ENCODE data around the gene PIN1.
"Not testable (repeated sequence)": the region's sequence is repeated elsewhere in the genome, so short reads cannot be mapped to it uniquely, and the experiment has no call there.

The PIN1 gene

DNA sequence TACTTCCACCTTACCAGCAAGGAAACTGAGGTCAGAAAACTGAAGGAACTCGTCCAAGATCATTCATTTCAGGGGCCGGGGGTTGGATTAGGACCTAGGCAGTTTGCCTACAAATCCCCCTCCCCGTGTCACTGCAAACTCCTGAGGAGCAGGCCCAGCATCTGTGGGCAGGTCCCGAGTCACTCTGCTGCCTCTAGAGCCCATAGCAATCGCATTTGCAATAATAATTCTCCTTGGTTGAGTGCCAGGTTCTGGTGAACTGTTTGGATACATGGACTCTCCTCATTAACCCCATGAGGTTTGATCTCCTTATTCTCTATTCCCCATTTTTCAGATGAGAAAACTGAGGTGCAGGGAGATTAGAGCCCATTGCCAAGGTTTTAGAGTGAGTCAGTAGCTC lies 903 bp downstream of the PIN1 start:
- TF ChIP-seq, protein P1, sequence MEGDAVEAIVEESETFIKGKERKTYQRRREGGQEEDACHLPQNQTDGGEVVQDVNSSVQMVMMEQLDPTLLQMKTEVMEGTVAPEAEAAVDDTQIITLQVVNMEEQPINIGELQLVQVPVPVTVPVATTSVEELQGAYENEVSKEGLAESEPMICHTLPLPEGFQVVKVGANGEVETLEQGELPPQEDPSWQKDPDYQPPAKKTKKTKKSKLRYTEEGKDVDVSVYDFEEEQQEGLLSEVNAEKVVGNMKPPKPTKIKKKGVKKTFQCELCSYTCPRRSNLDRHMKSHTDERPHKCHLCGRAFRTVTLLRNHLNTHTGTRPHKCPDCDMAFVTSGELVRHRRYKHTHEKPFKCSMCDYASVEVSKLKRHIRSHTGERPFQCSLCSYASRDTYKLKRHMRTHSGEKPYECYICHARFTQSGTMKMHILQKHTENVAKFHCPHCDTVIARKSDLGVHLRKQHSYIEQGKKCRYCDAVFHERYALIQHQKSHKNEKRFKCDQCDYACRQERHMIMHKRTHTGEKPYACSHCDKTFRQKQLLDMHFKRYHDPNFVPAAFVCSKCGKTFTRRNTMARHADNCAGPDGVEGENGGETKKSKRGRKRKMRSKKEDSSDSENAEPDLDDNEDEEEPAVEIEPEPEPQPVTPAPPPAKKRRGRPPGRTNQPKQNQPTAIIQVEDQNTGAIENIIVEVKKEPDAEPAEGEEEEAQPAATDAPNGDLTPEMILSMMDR (IDR thresholded peaks at IDR 0.05; ENCODE audit: insufficient read depth, missing control alignments) = no peak
- no peak for DNase-seq (ENCODE audit: insufficient read length, low spot score)
- no peak for FAIRE-seq

DNA sequence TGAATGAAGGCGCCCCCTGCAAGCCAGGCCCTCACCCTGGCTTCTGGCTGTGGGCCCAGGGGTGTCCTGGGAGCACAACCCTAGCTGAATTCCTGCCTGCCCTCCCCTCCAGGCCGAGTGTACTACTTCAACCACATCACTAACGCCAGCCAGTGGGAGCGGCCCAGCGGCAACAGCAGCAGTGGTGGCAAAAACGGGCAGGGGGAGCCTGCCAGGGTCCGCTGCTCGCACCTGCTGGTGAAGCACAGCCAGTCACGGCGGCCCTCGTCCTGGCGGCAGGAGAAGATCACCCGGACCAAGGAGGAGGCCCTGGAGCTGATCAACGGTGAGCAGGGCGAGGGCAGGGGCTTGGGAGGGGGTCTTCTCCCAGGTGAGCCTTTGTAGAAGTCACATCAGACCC lies 3.2 kb downstream of the PIN1 start:
- DNase-seq (ENCODE audit: insufficient read length, low spot score) = no peak
- TF ChIP-seq, protein P1 (IDR thresholded peaks at IDR 0.05; ENCODE audit: insufficient read depth, missing control alignments) = no peak
- FAIRE-seq = no peak

DNA sequence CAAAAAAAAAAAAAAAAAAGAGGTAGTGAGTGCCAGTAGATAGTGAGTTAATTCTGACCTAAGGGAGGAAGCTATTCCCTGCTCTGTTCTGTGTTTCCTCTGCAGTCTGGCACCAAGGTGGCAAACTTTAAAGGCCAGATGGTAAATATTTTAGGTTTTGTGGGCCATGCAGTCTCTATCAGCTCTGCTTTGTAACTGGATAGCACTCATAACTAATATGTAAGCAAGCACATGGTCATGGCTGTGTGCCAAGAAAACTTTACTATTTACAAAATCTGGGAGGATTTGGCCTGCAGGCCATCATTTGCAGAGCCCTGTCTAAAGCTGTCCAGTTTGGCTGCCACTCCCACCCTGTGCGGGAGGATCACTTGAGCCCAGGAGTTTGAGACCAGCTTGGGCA lies 4.3 kb downstream of the PIN1 start:
- FAIRE-seq = no peak
- DNase-seq (ENCODE audit: insufficient read length, low spot score) = no peak
- TF ChIP-seq, protein P1 (IDR thresholded peaks at IDR 0.05; ENCODE audit: insufficient read depth, missing control alignments) = no peak

DNA sequence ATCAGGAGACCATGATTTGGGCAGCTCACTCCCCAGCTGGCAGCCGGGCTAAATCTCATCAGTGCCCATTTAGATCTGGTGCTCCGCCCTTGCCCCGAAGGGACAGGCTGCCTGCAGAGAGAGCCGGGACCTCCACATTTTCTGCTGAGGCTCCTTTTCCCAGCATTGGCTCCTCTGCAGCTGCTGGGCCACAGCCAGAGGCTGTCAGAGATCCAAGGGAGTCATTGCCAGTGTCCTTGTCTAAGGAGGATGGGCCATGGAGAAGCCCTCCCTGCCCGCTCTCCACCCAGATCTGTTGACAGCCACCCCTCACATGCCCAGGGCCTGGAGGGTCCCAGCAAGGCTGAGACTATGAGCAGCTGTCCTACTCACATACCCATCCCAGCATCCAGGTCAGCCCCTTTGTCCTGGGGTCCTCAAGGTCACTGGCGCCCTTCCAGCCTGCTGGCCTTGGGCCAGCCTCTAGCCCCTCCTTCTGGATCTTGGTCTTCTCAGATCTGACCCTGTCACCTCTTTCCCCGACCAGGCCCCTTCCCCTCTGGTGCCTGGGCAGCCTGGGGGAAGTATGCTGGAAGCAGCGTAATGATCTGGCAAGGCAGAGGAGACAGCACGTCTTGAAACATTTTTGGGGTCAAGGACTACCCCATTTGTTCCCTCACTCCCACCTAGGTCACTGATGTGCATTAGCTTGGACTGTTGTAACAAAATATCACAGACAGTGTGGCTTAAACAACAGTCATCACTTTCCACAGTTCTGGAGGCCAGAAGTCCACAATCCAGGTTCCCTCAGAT lies 7.9 kb downstream of the PIN1 start:
- TF ChIP-seq, protein P1 (IDR thresholded peaks at IDR 0.05; ENCODE audit: insufficient read depth, missing control alignments) = no peak
- no peak for DNase-seq (ENCODE audit: insufficient read length, low spot score)
- FAIRE-seq = no peak

DNA sequence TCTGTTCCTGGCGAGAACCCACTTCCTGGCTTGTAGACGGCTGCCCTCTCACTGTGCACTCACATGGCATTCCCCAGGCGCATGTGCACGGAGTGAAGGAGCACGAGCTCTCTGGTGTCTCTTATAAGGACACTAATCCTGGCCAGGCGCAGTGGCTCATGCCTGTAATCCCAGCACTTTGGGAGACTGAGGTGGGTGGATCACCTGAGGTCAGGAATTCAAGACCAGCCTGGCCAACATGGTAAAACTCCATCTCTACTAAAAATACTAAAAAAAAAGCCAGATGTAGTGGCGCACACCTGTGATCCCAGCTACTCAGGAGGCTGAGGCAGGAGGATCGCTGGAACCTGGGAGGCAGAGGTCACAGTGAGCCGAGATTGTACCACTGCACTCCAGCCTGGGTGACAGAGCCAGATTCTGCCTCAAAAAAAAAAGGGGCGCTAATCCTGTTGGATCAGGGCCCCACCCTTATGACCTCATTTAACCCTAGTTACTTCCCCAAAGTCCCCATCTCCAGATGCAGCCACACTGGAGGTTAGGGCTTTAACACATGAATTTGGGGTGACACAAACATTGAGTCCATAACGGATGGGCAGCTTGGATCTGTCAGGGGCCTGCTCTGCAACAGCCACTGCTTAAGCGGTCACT lies 8.6 kb downstream of the PIN1 start:
- not testable (repeated sequence) for DNase-seq (ENCODE audit: insufficient read length, low spot score); FAIRE-seq

DNA sequence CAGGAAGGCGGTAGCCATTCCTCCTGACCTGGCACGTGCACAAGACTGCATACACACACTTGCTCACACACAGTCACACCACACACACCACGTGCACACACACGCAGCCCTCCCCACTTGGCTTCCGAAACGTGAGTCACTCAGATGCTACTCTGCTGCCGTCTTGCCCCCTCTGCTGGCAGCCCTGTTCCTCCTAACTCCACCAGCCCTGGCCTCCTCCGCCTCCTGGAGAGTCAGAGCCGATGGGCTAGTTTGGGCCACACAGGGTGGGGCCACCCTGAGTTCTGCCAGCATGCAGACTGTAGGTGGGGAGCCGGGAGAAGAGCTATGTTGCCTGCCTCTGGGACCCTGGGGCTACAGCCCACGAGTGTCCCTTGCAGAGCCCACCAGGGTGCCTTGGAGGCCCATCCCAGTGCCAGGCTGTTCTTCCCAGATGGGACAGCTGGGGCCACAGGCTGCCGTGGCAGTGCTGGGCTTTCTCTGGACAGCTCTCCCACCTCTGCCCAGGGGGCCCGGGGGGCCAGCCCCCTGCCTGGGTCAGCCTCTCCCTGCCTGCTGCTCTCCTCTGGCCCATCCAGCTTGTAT lies 12.1 kb downstream of the PIN1 start:
- no peak for FAIRE-seq
- peak; percentile 70 for DNase-seq (ENCODE audit: insufficient read length, low spot score)
- TF ChIP-seq, protein P1 (IDR thresholded peaks at IDR 0.05; ENCODE audit: insufficient read depth, missing control alignments) = peak; percentile 59

DNA sequence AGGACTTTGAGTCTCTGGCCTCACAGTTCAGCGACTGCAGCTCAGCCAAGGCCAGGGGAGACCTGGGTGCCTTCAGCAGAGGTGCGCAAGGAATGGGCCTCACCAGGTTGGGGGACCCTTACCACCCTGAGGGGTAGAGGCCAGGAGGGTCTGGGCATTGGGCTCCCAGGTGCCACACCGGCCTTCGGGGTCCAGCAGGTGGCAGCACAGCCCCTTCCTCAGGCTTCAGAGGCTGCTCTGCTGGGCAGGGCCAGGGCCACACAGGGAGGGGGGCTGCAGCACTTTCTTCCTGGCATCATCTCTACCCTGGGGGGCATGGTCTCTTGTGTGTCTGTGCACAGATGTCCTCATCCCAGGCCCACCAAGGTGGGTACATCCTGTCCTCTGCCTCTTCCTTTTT lies 12.9 kb downstream of the PIN1 start:
- FAIRE-seq = no peak
- TF ChIP-seq, protein P1 (IDR thresholded peaks at IDR 0.05; ENCODE audit: insufficient read depth, missing control alignments) = peak; percentile 68
- DNase-seq (ENCODE audit: insufficient read length, low spot score) = peak; percentile 83

Measured in D721Med (cell line).